Ishikawa (cell line): ENCODE results near the gene TRAF7.

Experiments used
- CEBPB ChIP-seq: IDR thresholded peaks from 2 replicates; pipeline ENCODE4 v1.6.1; 2012
- EGR1 ChIP-seq: IDR thresholded peaks from 2 replicates; pipeline ENCODE4 v1.6.1; 2012
- EP300 ChIP-seq: IDR thresholded peaks from 2 replicates; pipeline ENCODE4 v1.6.1; 2012; ENCODE audit warnings: borderline replicate concordance
- RAD21 ChIP-seq: IDR thresholded peaks from 2 replicates; pipeline ENCODE4 v1.6.1; 2012; ENCODE audit warnings: low read depth
- TAF1 ChIP-seq: IDR thresholded peaks from 2 replicates; pipeline ENCODE4 v1.6.1; 2012; ENCODE audit warnings: low read depth, mild to moderate bottlenecking
- TCF12 ChIP-seq: IDR thresholded peaks from 2 replicates; pipeline ENCODE4 v1.6.1; 2012; ENCODE audit warnings: low read depth
- ZBTB7A ChIP-seq: IDR thresholded peaks from 2 replicates; pipeline ENCODE4 v1.6.1; 2012; ENCODE audit warnings: low read depth
- TF ChIP-seq, protein P1 (sequence below): IDR thresholded peaks from 2 replicates; pipeline ENCODE4 v1.6.1; 2012
- TF ChIP-seq, protein P2 (sequence below): IDR thresholded peaks from 2 replicates; pipeline ENCODE4 v1.6.1; 2012

DNA sequence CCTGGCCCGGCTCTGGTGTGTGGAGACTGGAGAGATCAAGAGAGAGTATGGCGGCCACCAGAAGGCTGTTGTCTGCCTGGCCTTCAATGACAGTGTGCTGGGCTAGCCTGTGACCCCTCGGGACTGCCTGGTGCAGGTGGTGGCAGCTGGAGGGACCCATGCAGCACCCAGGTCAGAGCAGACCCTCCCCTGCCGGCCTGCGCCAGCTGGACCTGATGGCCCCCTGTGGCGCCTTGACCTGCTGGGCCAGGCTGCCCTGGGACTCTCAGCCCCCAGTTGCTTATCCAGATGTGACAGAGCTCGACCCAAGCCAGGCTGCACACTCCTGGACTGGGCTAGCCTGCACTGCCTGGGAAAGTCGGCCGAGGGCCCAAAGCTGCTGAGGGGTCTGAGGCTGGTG is 53.2 kb downstream of the TRAF7 start:
- TF ChIP-seq TAF1 = no peak
- no peak for TF ChIP-seq ZBTB7A
- TF ChIP-seq, protein P1, sequence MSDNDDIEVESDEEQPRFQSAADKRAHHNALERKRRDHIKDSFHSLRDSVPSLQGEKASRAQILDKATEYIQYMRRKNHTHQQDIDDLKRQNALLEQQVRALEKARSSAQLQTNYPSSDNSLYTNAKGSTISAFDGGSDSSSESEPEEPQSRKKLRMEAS = no peak
- TF ChIP-seq RAD21 = no peak
- TF ChIP-seq EGR1 = no peak
- no peak for TF ChIP-seq EP300
- TF ChIP-seq TCF12 = no peak
- TF ChIP-seq, protein P2, sequence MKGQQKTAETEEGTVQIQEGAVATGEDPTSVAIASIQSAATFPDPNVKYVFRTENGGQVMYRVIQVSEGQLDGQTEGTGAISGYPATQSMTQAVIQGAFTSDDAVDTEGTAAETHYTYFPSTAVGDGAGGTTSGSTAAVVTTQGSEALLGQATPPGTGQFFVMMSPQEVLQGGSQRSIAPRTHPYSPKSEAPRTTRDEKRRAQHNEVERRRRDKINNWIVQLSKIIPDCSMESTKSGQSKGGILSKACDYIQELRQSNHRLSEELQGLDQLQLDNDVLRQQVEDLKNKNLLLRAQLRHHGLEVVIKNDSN = no peak
- no peak for TF ChIP-seq CEBPB
